Transverse colon (tissue), 3 donors: Measurements from ENCODE around the gene TSTD2.

ENCODE experiments used
- CTCF ChIP-seq, 5 experiments: fragments of 200-600 bp in 3 of 5; fragments of 450-650 bp in 2 of 5; sonication (generic) in 3 of 5; IDR thresholded peaks; 1 replicate in 2 of 5; 2 replicates in 3 of 5; pipeline ENCODE4 v1.5.1; 2016 to 2017; ENCODE audit warnings: antibody characterized with exemption in 5 of 5, inconsistent platforms in 3 of 5, mild to moderate bottlenecking in 2 of 5, moderate library complexity in 1 of 5
- POLR2A ChIP-seq: fragments of 450-650 bp; IDR thresholded peaks from one replicate; pipeline ENCODE4 v1.6.1; 2016; ENCODE audit warnings: antibody characterized with exemption, mild to moderate bottlenecking, moderate library complexity

- TF ChIP-seq CTCF (IDR thresholded peaks at IDR 0.05) (no peak), POLR2A (no peak)
Observed at GRCh38 chr9:97675655-97676054, 42.5 kb upstream of the TSTD2 start.
